ENCODE data around the gene HHATL. TPM values are rescaled to one million over a fixed set of nuclear protein-coding genes. Genes with fewer than 3 reads are reported as not detected.

Gene HHATL
- total RNA-seq, 1 experiment from 2014 or later, result 0.92 TPM

GRCh38 chr3:42693530-42693930 is 9.1 kb downstream of the HHATL start:
- H3K4me1 Mint-ChIP-seq, result peaks cover 16% of the 10 kb centered on the region
- ChIA-PET CTCF (interaction anchor here (0.8 kb wide), 1 partner anchor 18 kb away, joined by 3 read pairs; no protein-coding TSS in a partner anchor), POLR2A (no interaction called here)
- H3K4me3 Mint-ChIP-seq, result no peak overlapping the region
- DNase-seq (ENCODE audit: low spot score) (no peak), ATAC-seq (no peak)
- H3K9me3 Mint-ChIP-seq, result no peaks in the 10 kb centered on the region
- H3K27ac Mint-ChIP-seq, result no peak overlapping the region
- peaks cover 3% of the 10 kb centered on the region; the same call in 1 of the 2 replicates for H3K27me3 Mint-ChIP-seq (ENCODE audit: low read depth)
- no peak for TF ChIP-seq FOXP1 (CRISPR knock-in tag; IDR thresholded peaks at IDR 0.05; ENCODE audit: borderline replicate concordance)
- no peak for TF ChIP-seq ETV6 (CRISPR knock-in tag; IDR thresholded peaks at IDR 0.05)
- TF ChIP-seq FOXP4 (CRISPR knock-in tag; IDR thresholded peaks at IDR 0.05), result no peak
- no peak for TF ChIP-seq ZNF232 (CRISPR knock-in tag; IDR thresholded peaks at IDR 0.05)
- TF ChIP-seq NFYB (CRISPR knock-in tag; conservative IDR thresholded peaks at IDR 0.05; ENCODE audit: low read depth), result no peak
- TF ChIP-seq GTF2I (CRISPR knock-in tag; conservative IDR thresholded peaks at IDR 0.05), result no peak
- TF ChIP-seq PRRX2 (CRISPR knock-in tag; IDR thresholded peaks at IDR 0.05), result no peak
- no peak for TF ChIP-seq ZNF396 (CRISPR knock-in tag; IDR thresholded peaks at IDR 0.05; ENCODE audit: borderline replicate concordance)
- no peak for TF ChIP-seq AFF4 (CRISPR knock-in tag; IDR thresholded peaks at IDR 0.05; ENCODE audit: borderline replicate concordance)
- no peak for TF ChIP-seq SP1 (CRISPR knock-in tag; conservative IDR thresholded peaks at IDR 0.05)
- TF ChIP-seq PRDM15 (CRISPR knock-in tag; IDR thresholded peaks at IDR 0.05), result no peak
- no peak for TF ChIP-seq ERG (CRISPR knock-in tag; IDR thresholded peaks at IDR 0.05)
- no peak for TF ChIP-seq ATF3 (CRISPR knock-in tag; conservative IDR thresholded peaks at IDR 0.05)
- no peaks in the 10 kb centered on the region for H3K36me3 Mint-ChIP-seq
